ENCODE data around the gene ATG16L1.

Gene ATG16L1

GRCh38 chr2:233226511-233227031 lies 24.9 kb upstream of the ATG16L1 start:
- Histone ChIP-seq H3K9me3 (ENCODE audit: control insufficient read depth, insufficient read depth, low read depth, low read length) (no peaks in the 10 kb centered on the region), H3K4me3 (ENCODE audit: low read depth, low read length) (no peak overlapping the region), H3K4me1 (ENCODE audit: control insufficient read depth, insufficient read depth, low read length) (no peaks in the 10 kb centered on the region), H3K27ac (ENCODE audit: extremely low read depth, low read depth, low read length) (no peak overlapping the region), H3K36me3 (ENCODE audit: control insufficient read depth in 2 of 2, insufficient read depth in 1 of 2, low read length in 2 of 2) (no peaks in the 10 kb centered on the region)
- TF ChIP-seq PRDM10 (tag by site-specific recombination; IDR thresholded peaks at IDR 0.05) (peak; percentile 81), ZNF175 (tag by site-specific recombination; IDR thresholded peaks at IDR 0.05) (no peak), ZNF302 (tag by site-specific recombination; IDR thresholded peaks at IDR 0.05; ENCODE audit: low read depth) (no peak), ZNF560 (tag by site-specific recombination; IDR thresholded peaks at IDR 0.05; ENCODE audit: borderline replicate concordance) (no peak), ZSCAN23 (tag by site-specific recombination; IDR thresholded peaks at IDR 0.05) (no peak), ZFP41 (tag by site-specific recombination; IDR thresholded peaks at IDR 0.05; ENCODE audit: borderline replicate concordance) (no peak), AEBP2 (tag by site-specific recombination; IDR thresholded peaks at IDR 0.05; ENCODE audit: borderline replicate concordance) (no peak)
- CTCF ChIA-PET: interaction anchor here (0.7 kb wide), 1 partner anchor 70 kb away, joined by 3 read pairs; no protein-coding TSS in a partner anchor
- POLR2A ChIA-PET: no interaction called here

- TF ChIP-seq ZSCAN4 (tag by site-specific recombination; IDR thresholded peaks at IDR 0.05): no peak
- no peak for TF ChIP-seq GLIS2 (tag by site-specific recombination; IDR thresholded peaks at IDR 0.05)
- TF ChIP-seq ZBTB20 (tag by site-specific recombination; IDR thresholded peaks at IDR 0.05): no peak
- TF ChIP-seq SP7 (tag by site-specific recombination; IDR thresholded peaks at IDR 0.05): no peak
- no peak for TF ChIP-seq WT1 (tag by site-specific recombination; IDR thresholded peaks at IDR 0.05)
- no peak for TF ChIP-seq MZF1 (tag by site-specific recombination; IDR thresholded peaks at IDR 0.05; ENCODE audit: borderline replicate concordance)
- no peak for TF ChIP-seq ZNF394 (tag by site-specific recombination; IDR thresholded peaks at IDR 0.05; ENCODE audit: borderline replicate concordance)
- no peak for TF ChIP-seq ZNF341 (tag by site-specific recombination; IDR thresholded peaks at IDR 0.05; ENCODE audit: low read depth)
- TF ChIP-seq ZNF48 (tag by site-specific recombination; IDR thresholded peaks at IDR 0.05): no peak
- no peak for TF ChIP-seq ZNF404 (tag by site-specific recombination; IDR thresholded peaks at IDR 0.05)
- TF ChIP-seq ZNF350 (tag by site-specific recombination; IDR thresholded peaks at IDR 0.05): no peak
- TF ChIP-seq ZNF624 (tag by site-specific recombination; IDR thresholded peaks at IDR 0.05): no peak
- TF ChIP-seq INSM2 (tag by site-specific recombination; IDR thresholded peaks at IDR 0.05): no peak
- no peak for TF ChIP-seq ZNF585B (tag by site-specific recombination; IDR thresholded peaks at IDR 0.05)
- TF ChIP-seq ZBTB26 (tag by site-specific recombination; optimal IDR thresholded peaks at IDR 0.05): no peak
- TF ChIP-seq ZNF10 (tag by site-specific recombination; IDR thresholded peaks at IDR 0.05): no peak
- H3K27ac ChIP-seq (ENCODE audit: extremely low read depth, low read depth, low read length): no peak overlapping the region
- no peak overlapping the region for H3K4me3 ChIP-seq (ENCODE audit: low read depth, low read length)
- ChIA-PET POLR2A (no interaction called here), CTCF (interaction anchor here (0.6 kb wide), 1 partner anchor 125 kb away, joined by 3 read pairs; no protein-coding TSS in a partner anchor)
- no peaks in the 10 kb centered on the region for H3K36me3 ChIP-seq (ENCODE audit: control insufficient read depth in 2 of 2, insufficient read depth in 1 of 2, low read length in 2 of 2)
- no peaks in the 10 kb centered on the region for H3K9me3 ChIP-seq (ENCODE audit: control insufficient read depth, insufficient read depth, low read depth, low read length)
- no peaks in the 10 kb centered on the region for H3K4me1 ChIP-seq (ENCODE audit: control insufficient read depth, insufficient read depth, low read length)
Measured at GRCh38 chr2:233227346-233227978, 24.0 kb upstream of the ATG16L1 start.

All from HEK293 (cell line).